ENCODE measurements around the gene EIF2B2. TPM values are rescaled to one million over a fixed set of nuclear protein-coding genes. Genes with fewer than 3 reads are reported as not detected.
A peak's percentile ranks its signal among the peaks of the same experiment; 100 is the strongest.

EIF2B2 gene
- total RNA-seq = 10 to 100 TPM; 35.0 to 41.6 TPM
- polyA plus RNA-seq (2013, experiment 1 of 2) = 47.8 TPM
- polyA plus RNA-seq (2013, experiment 2 of 2) = 43.8 TPM
- long read RNA-seq, experiment 1, full-length matches to known transcripts = 13 of 16 reads
- long read RNA-seq, experiment 1, partial matches to known transcripts = 2 of 16 reads
- long read RNA-seq, experiment 1, other reads (novel, unspliced or antisense) = 1 of 16 reads
- long read RNA-seq, experiment 2, full-length matches to known transcripts = 40 of 43 reads
- long read RNA-seq, experiment 2, partial matches to known transcripts = 2 of 43 reads
- long read RNA-seq, experiment 2, other reads (novel, unspliced or antisense) = 1 of 43 reads
- long read RNA-seq, experiment 3, full-length matches to known transcripts = 145 of 156 reads
- long read RNA-seq, experiment 3, partial matches to known transcripts = 8 of 156 reads
- long read RNA-seq, experiment 3, other reads (novel, unspliced or antisense) = 3 of 156 reads
- long read RNA-seq, experiment 4, full-length matches to known transcripts = 53 of 57 reads
- long read RNA-seq, experiment 4, partial matches to known transcripts = 4 of 57 reads
- long read RNA-seq, experiment 4, other reads (novel, unspliced or antisense) = 0 of 57 reads

DNA sequence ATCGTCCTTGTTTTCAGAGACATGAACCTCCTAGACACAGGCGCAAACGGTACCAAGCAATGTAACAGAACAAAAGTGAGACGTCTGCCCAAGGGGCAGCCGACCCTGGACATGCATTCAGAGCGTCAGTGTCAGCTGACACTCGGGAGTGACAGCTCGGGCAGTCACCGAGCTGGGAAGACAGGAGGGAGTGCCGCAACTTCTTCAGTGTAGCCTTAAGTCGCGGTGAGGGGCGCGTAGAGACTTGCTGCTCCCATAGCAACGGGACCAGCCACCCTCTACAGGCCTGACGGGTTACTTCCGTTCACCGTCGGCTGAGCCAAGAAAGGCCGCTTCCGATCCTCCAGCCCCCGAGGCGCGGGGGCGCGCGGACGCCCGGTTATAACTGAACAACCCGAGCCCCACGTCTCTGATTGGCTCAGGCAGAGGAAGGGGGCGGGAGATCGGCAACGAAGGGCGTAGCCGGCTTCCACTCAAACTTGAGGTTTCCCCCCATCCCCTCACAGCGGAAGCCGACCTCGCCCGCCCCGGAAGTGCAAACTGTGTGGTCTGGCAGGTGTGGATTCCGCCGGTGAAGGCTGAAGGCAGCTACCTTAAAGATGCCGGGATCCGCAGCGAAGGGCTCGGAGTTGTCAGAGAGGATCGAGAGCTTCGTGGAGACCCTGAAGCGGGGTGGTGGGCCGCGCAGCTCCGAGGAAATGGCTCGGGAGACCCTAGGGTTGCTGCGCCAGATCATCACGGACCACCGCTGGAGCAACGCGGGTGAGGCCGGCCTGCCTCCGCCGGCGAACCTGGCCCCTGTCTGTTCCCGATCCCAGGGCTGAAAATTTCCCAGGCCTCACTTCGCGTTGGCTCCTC lies at the start of gene EIF2B2:
EIF2B2 (plus strand) TSS at position 530 of the 858 bp plus-strand sequence; CDS start at position 600, 70 bp downstream.
- H3K36me3 ChIP-seq (ENCODE audit: control insufficient read depth, insufficient read depth, low read length) = peaks cover 29% of the 10 kb centered on the region
- H3K9me3 ChIP-seq (ENCODE audit: control insufficient read depth, low read length) = no peaks in the 10 kb centered on the region
- peak within 1 kb of the TSS; percentile 29 for H3K27ac ChIP-seq (ENCODE audit: low read depth, low read length)
- H3K4me1 ChIP-seq (ENCODE audit: control insufficient read depth, insufficient read depth, low read length) = peaks cover 10% of the 10 kb centered on the region
- Mint-ChIP-seq H3K36me3 (ENCODE audit: low read depth) (peaks cover 32% of the 10 kb centered on the region), H3K4me3 (peak within 1 kb of the TSS; percentile 96), H3K4me1 (peaks cover 13% of the 10 kb centered on the region), H3K9me3 (peaks cover 3% of the 10 kb centered on the region), H3K27ac (peak within 1 kb of the TSS; percentile 94), H3K27me3 (ENCODE audit: insufficient read depth) (no peaks in the 10 kb centered on the region)
- H3K27me3 ChIP-seq (ENCODE audit: control insufficient read depth, insufficient read depth, low read length, poor library complexity, severe bottlenecking) = no peaks in the 10 kb centered on the region
- TF ChIP-seq, protein P1, sequence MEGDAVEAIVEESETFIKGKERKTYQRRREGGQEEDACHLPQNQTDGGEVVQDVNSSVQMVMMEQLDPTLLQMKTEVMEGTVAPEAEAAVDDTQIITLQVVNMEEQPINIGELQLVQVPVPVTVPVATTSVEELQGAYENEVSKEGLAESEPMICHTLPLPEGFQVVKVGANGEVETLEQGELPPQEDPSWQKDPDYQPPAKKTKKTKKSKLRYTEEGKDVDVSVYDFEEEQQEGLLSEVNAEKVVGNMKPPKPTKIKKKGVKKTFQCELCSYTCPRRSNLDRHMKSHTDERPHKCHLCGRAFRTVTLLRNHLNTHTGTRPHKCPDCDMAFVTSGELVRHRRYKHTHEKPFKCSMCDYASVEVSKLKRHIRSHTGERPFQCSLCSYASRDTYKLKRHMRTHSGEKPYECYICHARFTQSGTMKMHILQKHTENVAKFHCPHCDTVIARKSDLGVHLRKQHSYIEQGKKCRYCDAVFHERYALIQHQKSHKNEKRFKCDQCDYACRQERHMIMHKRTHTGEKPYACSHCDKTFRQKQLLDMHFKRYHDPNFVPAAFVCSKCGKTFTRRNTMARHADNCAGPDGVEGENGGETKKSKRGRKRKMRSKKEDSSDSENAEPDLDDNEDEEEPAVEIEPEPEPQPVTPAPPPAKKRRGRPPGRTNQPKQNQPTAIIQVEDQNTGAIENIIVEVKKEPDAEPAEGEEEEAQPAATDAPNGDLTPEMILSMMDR (conservative IDR thresholded peaks at IDR 0.05) = peak; percentile 47
- WGBS, 2 experiments (ENCODE audit: insufficient coverage in 1 of 2, insufficient read length in 1 of 2) = 1 to 4% methylated on average over 17 to 66 of the region's 66 CpGs
- DNase-seq = peak; percentile 100
- H3K4me3 ChIP-seq (ENCODE audit: low read length) = peak within 1 kb of the TSS; percentile 96
- H3K9ac ChIP-seq (ENCODE audit: extremely low read depth, low read length, poor library complexity, severe bottlenecking) = peak within 1 kb of the TSS; percentile 72

DNA sequence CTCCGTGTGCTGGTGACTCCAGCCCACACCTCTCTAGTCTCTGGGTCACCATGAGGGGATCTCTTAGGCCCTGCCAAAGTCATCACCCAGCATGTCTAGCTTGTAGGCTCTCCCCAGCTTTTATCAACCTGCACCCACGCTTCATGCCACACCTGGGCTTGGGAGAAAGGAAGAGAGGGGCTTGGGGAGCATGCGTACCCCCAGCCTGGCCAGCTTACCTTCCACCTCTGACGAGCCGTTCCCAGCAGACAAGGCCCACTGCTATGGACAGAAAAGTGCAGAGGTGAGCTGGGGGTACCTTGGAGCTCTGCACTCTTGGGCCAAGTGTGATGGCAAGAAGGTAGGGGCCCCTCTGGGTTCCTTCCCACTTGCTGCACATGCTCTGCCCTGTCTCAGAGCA lies 49.0 kb upstream of the EIF2B2 start:
- peaks cover 17% of the 10 kb centered on the region for H3K4me1 Mint-ChIP-seq

More for the DNA sequence above, 49.0 kb upstream of the EIF2B2 start:
- Histone ChIP-seq H3K4me1 (ENCODE audit: control insufficient read depth, insufficient read depth, low read length) (peaks cover 11% of the 10 kb centered on the region), H3K27me3 (ENCODE audit: control insufficient read depth, insufficient read depth, low read length, poor library complexity, severe bottlenecking) (peaks cover 24% of the 10 kb centered on the region), H3K4me3 (ENCODE audit: low read length) (no peak overlapping the region), H3K27ac (ENCODE audit: low read depth, low read length) (no peak overlapping the region), H3K9ac (ENCODE audit: extremely low read depth, low read length, poor library complexity, severe bottlenecking) (no peak overlapping the region), H3K9me3 (ENCODE audit: control insufficient read depth, low read length) (no peaks in the 10 kb centered on the region), H3K36me3 (ENCODE audit: control insufficient read depth, insufficient read depth, low read length) (no peaks in the 10 kb centered on the region)
- H3K27ac Mint-ChIP-seq = no peak overlapping the region
- TF ChIP-seq, protein P1 (conservative IDR thresholded peaks at IDR 0.05) = no peak
- no peaks in the 10 kb centered on the region for H3K36me3 Mint-ChIP-seq (ENCODE audit: low read depth)
- 93 to 98% methylated on average over 4 to 5 of the region's 5 CpGs for WGBS, 2 experiments (ENCODE audit: insufficient coverage in 1 of 2, insufficient read length in 1 of 2)
- DNase-seq = no peak
- peaks cover 13% of the 10 kb centered on the region for H3K27me3 Mint-ChIP-seq (ENCODE audit: insufficient read depth)
- no peaks in the 10 kb centered on the region for H3K9me3 Mint-ChIP-seq
- H3K4me3 Mint-ChIP-seq = no peak overlapping the region
